HTR-8/SVneo (cell line): ENCODE data around the gene LAMA2.

ENCODE experiments used
- DNase-seq: peaks from one replicate; pipeline ENCODE4 v3.0.0; 2011; ENCODE audit warnings: low spot score, mixed read lengths; ENCODE audit not compliant: insufficient read length
- FAIRE-seq: peaks from 2 replicates; lab custom pipeline; 2011; peaks lifted over from hg19 to GRCh38; lab: Jason Lieb, UNC

The LAMA2 gene

GRCh38 chr6:129516787-129517186, 633.8 kb downstream of the LAMA2 start:
- FAIRE-seq (no peak), DNase-seq (no peak)

DNA sequence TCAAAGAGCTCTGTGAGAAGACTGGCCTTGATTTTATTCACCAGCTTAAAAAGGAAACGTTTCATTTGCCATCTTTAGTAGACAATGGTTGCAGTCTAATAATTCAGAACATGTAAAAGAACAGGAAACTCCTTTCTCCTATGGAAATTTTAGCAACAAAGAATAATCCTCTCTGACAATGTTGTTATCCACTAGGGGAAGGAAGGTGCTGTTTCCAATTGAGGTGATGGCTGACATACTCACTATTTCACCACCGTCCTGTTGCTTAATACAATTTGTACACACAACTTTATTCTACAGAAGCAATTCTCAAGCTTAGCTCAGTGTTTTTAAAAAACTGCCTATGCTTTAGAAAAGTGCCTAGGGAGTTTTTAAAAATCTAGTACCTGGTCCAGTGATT, 634.4 kb downstream of the LAMA2 start:
- DNase-seq (no peak), FAIRE-seq (no peak)

DNA sequence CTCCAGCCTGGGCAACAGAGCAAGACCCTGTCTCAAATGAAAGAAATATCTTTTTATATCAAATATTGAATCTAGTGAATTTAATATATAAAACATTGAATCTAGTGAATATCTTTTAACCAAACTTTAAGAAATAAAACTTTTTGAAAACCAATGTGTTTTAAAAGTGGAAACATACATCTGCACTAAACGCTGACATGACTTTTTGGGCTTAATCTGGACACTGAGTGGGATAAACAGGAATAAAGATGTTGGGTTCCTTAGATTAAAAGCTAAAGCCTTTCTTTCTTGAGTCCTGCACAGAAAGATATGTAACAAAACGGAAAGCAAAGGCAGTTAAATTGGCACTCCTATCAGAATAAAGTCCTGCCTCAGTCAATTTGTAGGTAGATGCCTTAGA, 636.8 kb downstream of the LAMA2 start:
- no peak for FAIRE-seq
- DNase-seq: no peak

DNA sequence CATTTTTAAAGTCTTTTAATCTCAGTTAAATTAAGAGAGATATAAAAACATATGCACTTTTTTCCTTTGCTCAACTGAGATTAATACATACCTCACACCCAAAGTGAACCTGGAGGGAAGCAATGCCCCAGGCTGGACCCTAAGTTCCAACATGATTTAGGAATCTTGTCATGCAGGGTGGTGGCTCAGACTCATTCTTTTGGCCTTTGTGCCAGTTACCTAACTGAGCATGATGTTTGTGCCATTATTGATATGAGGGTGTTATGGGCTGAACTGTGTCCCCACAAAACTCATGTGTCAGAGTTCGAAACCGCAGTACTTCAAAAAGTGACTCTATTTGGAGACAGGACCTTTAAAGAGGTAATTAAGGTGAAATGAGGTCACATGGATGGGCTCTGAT, 639.0 kb downstream of the LAMA2 start:
- FAIRE-seq (no peak), DNase-seq (no peak)

- FAIRE-seq (no peak), DNase-seq (no peak)
These were observed 640.9 kb downstream of the LAMA2 start for GRCh38 chr6:129523816-129524215.

- FAIRE-seq: no peak
- no peak for DNase-seq
These were observed 642.1 kb downstream of the LAMA2 start for GRCh38 chr6:129525055-129525454.

GRCh38 chr6:129534926-129535325, 652.0 kb downstream of the LAMA2 start:
- DNase-seq (no peak), FAIRE-seq (no peak)

- FAIRE-seq: no peak
- DNase-seq: no peak
These were observed 653.3 kb downstream of the LAMA2 start for GRCh38 chr6:129536271-129536670.

- FAIRE-seq (no peak), DNase-seq (no peak)
These were observed 656.1 kb downstream of the LAMA2 start for GRCh38 chr6:129539032-129539431.

- no peak for DNase-seq
- no peak for FAIRE-seq
These were observed 659.8 kb downstream of the LAMA2 start for GRCh38 chr6:129542705-129543104.

GRCh38 chr6:129543981-129544380, 661.0 kb downstream of the LAMA2 start:
- FAIRE-seq: no peak
- no peak for DNase-seq

- DNase-seq: no peak
- no peak for FAIRE-seq
These were observed 662.1 kb downstream of the LAMA2 start for GRCh38 chr6:129544892-129545612.

DNA sequence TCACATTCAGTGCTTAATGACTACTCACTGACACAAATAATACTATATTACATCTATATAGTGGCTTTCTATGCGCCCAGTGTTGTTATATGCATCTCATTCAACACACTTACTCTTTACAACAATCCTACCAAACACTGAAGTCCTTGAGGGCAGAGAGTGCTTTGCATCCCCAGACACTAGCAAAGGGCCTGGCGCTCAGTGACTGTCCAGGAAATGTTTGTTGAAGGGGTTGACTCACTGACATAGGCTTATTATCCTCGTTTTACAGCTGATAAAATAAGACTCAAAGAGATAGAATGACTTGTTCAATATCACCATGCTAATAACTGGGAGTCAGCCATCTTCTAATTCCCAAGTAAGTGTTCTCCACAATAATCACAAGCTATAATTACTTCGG, 663.8 kb downstream of the LAMA2 start:
- no peak for FAIRE-seq
- DNase-seq: no peak

DNA sequence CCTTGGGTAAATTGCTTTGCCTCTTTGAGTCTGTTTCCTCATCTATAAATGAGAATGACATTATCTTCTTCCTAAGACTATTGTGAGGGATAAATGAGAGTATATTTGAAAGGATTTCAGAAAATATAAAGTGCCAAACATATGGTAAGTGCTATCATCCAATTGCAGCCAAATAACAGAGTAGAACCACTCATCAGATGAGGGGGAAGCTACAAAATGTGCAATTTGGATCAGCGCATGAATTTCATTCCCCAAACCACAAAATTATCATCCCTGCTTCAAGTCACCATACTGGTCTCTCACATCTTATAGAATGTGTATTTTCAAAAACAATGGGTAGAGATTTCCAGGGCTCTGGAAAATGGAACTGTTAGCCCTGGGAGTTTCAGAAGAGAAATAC, 668.5 kb downstream of the LAMA2 start:
- no peak for FAIRE-seq
- no peak for DNase-seq

DNA sequence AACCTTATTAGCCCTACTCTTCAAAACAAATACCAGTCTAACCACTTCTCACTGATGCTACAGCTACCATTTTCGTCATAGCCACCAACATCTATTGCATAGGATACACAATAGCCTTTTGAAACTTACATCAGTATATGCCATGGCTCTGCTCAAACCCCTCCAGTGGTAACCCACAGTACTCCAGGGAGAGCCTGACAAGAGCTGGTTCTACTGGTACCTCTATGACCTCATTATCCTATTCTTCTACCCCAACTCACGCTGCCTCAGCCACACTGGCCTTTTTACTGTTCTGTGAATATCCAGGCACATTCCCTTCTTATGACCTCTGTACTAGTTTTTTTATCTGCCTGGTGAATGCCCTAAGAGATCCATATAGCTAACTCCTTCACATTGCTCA, 669.5 kb downstream of the LAMA2 start:
- FAIRE-seq (no peak), DNase-seq (no peak)

GRCh38 chr6:129555206-129555832, 672.4 kb downstream of the LAMA2 start:
- DNase-seq (no peak), FAIRE-seq (no peak)

DNA sequence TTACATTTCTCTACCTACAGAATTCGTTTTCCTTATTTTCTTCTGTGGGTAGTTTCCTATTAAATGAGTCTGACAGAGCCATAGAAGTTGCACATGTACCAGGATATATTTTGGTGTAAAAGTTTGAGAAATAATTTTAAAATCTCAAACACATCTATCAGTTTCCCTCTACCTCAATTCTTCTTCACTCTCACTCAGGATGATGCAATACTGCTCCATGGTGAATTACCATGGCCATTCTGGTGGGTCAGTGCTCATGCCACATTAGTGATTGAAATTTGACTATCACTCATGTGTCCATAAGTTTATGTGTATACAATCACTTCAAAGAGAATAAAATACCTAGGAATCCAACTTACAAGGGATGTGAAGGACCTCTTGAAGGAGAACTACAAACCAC, 675.3 kb downstream of the LAMA2 start:
- DNase-seq (no peak), FAIRE-seq (no peak)

DNA sequence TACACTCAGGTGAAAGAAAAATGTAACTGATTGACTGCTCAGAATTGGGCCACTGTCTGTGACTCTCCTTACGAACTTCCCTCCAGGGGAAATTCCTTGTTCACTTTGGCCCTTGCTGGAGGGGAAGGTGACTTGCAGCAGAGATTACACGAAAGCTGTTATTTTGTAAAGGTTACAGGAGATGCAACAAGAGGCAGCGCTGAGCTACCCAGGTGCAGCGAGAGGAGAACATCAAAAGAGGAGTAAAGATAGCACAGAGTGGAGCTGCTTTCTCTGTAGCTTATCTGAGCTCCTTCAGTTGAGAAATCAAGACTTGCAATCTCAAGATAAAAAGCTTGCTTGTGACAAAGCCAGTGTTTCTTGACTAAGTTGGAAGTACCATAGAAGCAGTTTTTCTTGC, 682.4 kb downstream of the LAMA2 start:
- DNase-seq (no peak), FAIRE-seq (no peak)

- DNase-seq (no peak), FAIRE-seq (no peak)
These were observed 682.9 kb downstream of the LAMA2 start for GRCh38 chr6:129565811-129566210.
